HG02759 (cell line): ENCODE measurements around the gene INHBB.
"Not testable (repeated sequence)": the region's sequence is repeated elsewhere in the genome, so short reads cannot be mapped to it uniquely, and the experiment has no call there.

Source experiments
- ATAC-seq: cut with Tn5 transposase; IDR thresholded peaks from one replicate; pipeline ENCODE4 v1.9.1; 2021; ENCODE audit warnings: mild to moderate bottlenecking, moderate library complexity; ENCODE audit not compliant: unreplicated experiment

The INHBB gene

DNA sequence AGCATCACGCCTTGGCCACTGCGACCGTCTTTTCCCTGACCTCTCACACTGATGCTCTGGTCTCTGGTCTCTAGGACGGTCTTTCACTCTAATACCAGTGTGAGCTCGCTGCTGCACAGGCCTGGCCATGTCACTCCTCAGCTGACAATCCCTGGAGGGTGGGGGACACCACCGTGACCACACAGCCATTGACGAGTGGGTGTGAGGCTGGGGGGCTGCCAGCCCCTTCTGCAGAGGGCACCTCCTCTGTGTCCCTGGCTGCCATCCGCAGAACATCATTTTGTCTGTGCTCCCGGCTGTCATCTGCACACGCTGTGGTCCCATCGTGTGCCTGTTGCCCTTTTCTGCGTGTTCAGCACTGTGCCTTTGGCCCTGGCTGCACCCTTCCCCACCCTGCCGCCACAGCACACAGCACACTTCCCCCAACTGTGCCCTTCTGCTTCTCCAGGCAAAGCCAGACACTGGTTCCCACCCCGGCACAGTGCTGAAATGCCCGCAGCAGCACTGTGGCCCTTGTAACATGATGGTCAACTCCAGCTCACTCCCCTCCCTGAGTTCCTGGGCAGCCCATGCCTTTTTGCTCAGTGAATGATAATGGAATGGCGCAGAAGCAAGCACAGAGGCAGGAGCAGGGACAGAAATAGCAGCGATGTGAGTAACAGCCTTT lies 30.4 kb upstream of the INHBB start:
- no peak for ATAC-seq

DNA sequence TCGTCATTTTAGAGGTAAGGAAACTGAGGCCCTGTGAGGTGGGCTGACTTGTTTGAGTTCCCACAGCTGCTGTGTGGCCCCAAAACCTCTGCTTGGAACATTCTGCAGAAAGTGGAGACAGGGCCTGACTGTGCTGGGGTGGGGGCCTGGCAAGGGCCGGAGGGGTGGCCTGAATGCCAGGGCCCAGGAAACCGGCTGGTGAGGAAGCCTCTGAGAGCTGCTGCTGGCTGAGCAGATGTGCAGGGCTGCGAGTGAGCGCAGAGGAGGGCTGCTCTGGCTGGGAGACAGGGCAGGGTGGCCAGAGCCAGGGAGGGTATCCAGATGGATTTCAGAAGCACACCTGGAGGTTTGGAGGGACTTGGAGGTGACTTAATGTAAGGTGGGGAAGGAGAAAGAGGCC lies 29.9 kb upstream of the INHBB start:
- ATAC-seq, result no peak

DNA sequence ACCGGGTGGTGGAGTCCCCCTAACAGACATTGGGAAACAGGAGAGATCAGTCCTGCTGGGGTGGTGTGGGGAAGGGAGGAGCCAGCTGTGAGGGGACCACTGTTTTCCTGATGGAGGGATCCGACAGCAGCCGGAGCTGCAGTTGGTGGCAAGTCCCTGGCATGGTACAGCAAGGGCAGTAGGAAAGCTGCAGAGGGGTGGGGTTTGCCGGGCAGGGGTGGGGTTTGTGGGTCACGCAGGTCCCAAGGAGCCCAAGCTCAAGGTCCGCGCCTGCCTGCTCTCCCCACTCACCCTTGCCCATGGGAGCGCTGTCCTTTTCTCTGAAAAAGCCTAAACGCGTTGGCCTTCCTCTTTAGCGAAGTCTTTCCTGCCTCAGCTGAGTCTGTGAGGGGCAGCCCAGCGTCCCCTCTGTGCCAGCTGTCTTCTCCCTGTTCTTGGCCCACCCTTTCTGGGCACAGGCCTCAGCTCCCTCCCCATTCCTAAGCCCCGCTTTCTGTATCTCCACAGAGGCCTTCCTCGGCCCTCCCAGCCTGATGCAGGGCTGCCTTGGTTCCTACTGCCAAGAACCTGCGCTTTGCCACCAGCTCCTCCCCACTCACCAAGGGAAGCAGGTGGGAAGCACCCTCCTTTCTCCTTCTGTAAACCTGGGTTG lies 29.3 kb upstream of the INHBB start:
- ATAC-seq, result no peak

DNA sequence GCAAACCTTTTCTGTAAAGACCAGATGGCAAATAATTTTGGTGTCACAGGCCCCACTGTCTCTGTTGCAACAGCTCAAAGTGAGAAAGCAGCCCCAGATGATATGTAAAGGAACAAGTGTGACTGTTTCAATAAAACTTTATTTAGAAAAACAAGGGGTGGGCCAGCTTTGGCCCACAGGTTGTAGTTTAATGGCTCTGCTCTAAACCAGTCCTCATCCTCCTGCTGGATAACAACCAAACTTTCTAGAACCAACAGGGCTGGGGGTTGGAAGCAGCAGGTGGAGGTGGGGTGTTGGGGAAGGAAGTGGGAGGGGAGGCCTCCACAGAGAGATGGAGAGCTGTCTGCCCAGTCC lies 28.8 kb upstream of the INHBB start:
- ATAC-seq, result no peak

DNA sequence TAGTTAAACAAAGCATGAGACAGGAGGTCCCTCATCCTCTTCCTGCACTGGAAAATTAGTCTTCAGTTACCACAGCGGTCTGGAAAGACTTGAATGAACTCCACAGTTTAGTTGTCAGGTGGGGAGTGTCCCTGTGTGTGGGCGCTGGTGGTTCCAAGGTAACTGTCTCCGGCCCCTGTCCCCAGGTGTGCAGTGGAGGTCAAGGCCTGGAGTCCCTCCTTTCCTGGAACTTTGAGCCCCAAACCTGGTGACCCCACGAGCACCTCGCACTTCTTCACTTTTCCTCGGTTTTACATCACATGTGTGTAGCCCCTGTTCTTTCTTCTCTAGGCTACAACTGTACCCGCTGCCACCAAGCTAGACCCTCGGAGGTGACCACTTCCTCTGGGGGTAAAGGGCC lies 28.0 kb upstream of the INHBB start:
- no peak for ATAC-seq

DNA sequence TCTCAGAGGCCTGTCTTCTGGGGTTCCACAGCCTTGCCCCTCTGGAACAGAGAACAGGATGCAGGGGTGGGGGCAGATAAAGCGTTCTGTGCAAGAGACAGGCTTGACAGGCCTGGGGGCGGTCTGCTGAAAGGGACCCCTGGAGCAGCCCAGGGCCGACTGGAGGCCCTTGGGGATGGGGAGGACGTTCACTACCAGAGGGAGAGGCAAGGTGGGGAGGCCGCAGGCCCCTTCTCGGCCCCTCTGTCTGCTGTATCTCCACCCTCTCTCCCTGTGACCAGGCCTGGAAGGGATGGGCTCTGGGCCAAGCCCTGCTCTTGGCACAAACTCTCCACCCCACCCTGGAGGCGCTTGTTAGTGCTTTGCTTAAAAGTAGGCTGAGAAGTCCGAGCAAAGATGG lies 27.3 kb upstream of the INHBB start:
- ATAC-seq, result no peak

DNA sequence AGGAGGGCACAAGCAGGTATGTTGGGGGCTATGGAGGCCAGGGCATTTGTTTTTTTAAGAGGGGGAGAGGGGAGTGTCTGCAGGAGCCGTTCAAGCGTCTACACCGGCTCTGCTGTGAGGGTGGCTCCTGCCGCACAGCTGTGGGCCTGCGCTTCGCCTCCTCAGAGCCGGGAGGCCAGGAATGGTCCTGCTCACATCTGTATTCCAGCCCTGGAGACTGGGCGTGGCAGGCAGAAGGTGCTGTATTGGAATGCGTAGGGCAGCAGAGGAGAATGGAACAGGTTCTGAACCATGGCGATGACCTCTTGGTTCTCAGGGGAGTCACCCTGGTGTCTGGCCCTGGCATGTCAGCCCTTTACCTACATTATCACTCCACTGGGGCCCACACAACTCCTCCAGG lies 26.8 kb upstream of the INHBB start:
- no peak for ATAC-seq

DNA sequence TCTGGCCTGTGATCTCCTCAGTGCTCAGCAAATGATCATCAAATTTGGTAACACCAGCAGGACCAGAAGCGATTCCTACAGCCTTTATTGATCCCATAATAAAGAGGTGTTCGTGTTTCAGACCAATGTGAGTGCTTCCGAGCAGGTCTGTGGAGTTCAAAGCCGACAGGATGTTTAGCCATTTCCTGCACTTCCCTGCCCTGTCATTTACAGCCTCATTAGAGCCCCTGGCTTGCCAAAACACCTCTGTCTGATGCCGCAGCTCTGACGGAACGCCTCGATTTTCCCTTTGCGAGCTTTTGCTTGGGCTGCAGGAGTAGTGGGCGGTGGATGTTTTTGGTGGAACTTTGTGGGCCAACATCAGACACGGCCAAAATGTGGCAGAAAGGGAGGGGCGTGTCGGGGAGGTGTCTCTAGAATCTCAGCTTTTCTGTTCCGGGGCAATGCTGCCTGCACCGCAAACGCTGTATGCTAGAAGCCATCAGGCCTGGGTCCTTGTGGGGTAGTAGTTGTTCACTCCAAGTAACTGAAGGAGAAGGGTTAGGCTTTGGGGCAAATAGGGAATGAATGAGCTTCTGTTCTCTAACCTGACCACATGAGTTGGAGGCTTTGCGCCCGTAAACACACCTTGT lies 26.1 kb upstream of the INHBB start:
- ATAC-seq, result no peak

DNA sequence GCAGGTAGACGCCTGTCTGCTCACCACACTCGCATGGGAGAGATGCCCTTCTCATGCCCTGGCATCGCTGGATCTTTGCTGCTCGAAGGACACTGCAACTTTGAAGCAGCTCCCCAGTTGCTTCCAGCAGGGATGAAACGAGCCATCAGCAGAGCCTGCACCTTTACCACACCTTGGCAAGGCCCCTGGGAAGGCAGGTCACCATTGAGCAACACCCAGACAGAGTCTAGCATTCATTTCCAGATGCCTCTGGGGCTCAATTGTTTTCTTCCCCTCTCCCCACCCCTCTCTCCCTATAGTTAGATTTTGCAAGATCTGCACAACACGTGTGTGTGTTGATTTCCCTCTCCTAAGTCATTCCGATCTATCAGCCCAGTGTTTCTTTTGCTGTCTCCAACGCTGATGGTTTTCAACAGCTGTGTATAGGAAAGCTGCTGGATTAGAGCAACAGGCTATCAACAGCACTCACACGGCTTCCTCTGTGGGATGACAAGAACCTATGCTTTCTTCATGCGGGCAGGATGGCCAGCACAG lies 25.6 kb upstream of the INHBB start:
- no peak for ATAC-seq

DNA sequence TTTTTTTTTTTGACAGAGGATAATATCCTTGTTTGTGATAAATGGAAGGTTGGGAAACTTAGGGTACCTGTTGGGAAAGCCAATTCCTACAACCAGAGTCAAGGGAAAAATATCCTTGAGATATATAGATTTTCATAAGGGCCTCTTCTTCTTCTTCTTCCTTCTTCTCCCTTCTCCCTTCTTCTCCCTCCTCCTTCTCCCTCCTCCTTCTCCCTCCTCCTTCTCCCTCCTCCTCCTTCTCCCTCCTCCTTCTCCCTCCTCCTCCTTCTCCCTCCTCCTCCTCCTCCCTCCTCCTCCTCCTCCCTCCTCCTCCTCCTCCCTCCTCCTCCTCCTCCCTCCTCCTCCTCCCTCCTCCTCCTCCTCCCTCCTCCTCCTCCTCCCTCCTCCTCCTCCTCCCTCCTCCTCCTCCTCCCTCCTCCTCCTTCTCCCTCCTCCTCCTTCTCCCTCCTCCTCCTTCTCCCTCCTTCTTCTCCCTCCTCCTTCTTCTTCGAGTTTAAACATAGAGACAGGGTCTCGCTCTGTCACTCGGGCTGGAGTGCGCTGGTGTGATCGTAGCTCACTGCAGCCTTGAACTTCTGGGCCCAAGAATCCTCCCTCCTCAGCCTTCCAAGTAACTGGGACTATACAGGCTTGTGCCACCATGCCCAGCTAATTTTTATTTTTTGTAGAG lies 24.9 kb upstream of the INHBB start:
- ATAC-seq, result not testable (repeated sequence)

DNA sequence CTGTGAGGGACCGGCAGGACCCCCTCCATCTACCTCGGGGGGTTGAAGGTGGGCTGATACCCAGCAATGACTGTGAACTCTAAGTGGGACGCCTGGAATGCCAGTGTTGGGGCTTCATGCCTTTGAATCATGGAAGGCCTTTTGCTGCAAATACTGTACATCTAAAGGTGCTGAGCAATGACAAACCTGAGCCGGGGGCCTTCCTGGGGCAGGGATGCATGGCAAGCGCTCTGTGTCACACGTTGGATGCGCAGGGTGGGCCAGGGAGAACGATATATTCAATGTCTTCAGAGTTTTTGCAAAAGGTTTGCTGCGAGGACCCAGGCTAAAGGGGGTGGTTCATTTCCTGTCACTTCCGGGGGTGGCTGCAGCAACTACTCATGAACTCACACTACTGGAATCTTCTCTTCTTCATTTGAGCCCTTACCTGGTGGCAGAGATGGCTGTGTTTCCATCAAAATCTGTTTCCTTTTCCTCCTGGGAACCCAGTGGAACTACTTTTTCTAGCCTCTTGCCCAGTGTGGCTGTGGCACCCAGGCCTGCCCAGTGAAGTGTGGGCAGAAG lies 24.1 kb upstream of the INHBB start:
- ATAC-seq, result no peak

DNA sequence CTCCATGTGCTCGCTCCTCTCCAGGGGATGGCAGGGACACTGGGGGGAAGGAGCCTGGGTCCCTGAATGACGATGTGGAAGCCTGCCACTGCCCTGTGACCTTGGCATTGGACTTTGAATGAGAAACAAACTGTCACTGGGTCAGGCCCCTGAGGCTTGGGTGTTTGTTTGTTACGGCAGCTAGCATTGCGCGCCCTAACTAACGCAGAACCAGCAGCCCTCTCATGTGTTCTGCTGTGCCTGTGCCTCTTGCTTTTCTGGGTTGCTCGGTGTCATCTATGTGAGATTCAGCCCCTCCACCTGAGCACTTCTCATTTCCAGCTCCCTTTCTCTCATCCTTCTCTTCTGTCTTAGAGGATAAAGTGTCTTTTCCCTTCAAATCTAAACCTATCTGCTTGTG lies 23.6 kb upstream of the INHBB start:
- ATAC-seq, result no peak

DNA sequence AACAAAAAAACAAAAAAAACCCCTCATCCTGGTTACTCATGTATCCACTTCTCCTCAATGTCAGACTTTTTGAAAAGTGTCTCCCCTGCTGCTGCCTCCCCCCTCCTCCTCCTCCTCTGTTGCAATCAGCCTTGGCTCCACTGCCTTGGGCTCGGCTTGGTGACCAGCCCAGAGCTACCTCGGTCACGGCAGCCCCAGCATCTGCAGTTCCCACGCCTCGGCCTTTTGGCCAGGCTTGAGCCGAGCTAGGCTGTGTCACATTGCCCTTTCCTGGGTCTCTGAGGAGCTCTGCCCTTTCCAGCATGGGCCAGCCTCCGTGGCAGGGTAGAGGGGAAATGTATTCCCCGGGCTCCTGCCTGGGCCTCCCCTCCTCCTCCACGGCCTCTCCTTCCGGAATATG lies 22.7 kb upstream of the INHBB start:
- no peak for ATAC-seq

DNA sequence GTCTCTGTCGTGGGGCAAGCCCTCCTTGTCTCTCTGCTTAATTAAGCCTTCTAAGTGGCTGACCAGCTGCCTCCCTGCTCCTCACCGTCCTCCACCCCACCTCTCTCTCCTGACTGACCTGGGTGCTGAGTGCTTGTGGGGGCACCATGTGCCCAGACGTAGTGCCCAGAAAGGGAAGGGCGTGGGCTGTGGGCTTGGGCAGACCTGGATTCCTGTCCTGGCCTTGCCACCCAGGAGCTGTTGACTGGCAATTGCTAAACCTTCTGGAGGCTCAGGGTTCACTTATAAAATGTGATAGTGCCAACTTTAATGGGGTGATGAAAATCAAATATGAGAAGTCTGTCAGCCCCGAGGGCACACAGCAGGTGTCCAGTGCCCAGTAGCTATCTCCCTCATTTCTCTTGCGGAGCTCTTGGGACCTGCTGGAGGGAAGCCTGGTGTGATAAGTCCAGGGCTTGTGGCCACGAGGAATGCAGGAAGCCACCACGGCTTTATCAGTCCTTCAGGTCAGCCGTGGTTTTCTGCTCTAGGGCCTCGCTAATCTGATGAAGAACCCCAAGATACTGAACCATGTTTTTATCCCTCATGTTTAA lies 22.0 kb upstream of the INHBB start:
- no peak for ATAC-seq

DNA sequence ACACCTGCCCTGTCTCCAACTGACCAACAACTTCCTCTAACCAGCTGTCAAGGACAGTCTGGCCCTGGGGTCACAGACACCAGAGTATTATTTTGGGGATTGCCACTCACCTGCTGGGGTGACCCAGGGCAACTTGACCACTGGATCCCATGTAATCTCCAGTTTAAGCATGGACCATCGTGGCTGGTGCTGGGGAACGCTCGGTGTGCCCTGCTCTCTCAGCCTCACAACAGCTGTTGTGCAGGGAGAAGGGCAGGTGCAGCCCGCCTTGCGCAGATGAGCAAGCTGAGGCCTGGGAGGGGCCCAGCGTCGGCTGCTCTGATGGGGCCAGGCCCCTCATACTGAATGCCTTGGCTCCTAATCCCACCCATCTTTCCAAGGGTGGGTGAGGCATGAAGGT lies 21.0 kb upstream of the INHBB start:
- no peak for ATAC-seq

DNA sequence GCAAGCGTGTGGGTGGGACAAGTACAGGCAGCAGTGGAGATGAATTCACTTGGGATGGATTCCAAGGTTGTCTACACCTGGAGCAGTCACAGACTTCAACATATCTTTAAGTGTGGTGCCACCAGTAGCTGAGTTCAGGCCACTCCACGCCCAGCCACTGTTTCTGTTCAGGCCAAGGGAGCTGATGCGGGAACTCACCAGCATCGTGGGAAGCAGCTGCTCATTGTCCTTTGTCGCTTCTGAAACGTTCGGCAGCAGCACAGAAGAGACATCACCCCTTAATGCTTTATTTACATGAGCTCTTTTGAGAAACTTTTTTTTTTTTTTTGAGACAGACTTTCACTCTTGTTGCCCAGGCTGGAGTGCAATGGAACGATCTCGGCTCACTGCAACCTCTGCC lies 19.9 kb upstream of the INHBB start:
- ATAC-seq, result no peak

DNA sequence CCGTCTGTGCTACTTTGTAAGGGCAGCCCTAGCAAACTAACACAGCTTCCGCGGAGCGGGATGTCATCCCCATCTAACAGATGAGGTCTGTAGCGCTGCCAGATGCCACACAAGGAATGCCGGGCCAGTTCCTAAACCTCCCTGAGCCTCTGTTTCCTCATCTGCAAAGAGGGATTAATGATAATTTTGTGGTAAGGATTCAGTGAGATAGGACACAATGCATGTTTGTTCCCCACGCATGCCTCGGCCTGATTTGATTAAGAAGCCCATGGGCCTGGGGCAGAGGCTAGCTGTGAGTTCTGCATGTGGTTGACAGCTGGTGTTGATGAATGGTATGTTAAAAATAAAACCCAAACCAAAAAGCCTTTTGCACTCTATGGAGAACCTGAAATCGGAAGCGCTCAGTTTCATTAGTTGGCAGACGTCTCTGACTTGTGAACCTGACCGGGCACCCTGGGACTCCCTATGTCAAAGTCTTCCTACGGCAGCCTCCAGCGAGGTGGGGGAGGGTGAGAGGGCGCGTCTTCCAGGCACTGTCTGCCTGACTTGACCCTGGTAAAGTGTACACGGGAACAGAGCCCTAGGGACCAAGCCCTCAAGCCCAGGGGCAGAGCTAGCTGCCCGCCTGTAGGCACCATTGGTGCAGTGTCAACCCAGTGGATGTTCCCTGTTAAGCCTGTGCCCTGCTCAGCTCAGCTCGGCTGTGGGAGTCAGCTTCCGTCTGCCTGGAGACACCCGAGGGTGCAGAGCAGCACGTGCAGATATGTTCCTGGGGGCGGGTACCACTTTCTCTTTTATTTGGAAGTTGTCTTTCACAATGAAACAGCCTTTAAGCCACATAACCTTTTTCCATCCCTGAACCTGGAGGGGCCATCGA lies 14.8 kb upstream of the INHBB start:
- ATAC-seq, result peak; percentile 48

DNA sequence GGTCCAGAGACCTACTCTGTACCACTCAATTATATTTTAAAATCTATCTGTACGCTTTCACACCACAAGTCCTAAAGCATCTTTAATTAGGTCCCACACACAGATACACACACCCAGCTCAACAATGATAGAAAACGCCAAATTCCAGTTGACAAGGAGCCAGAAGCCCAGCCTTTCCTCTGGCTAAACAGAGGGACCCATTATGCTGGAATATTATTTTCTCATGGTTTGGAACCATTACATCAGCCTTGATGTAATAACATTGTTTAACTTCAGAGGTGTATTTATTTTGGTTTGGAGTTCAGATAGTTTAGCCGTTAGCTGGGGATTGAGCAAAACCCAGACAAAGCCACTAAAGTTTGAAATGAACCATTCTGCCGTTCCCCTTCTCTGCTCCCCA lies 14.0 kb upstream of the INHBB start:
- no peak for ATAC-seq

DNA sequence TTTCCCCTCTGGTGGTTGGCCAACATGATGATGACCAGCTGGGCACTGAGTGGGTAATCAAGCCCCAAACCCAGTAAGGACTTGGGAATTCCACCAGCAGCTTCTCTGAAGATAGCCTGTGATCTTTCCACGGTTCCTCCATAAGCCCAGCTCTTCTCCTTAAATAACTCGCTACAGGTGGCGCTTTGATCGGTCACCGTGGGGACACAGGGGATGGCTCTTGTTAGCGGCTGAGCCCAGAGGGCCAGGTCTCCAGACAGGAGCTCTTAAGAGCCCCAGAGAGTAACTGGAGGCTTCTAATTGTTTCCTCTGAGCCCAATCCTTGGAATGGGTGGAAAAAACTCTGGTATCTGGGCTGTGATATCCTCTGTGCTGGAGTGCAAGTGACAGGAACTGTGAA lies 13.6 kb upstream of the INHBB start:
- no peak for ATAC-seq

DNA sequence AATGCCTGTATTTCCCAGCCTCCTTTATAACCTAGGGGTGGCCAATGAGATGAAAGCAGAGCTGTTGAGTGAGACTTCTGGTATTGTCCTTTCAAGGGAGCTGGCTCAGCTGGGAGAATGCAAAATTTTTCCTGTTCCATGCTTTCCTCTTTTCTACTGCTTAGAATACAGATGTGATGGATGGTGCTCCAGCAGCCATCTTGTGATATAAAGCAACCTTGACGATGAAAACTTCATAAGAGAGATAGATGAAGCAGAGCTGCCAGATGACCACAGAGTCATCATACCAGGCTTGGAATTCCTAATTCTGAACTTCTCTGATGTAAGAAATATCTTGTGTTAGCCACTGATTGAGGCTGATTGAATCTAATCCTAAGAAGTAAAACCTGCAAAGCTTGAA lies 11.9 kb upstream of the INHBB start:
- ATAC-seq, result no peak
